WERI-Rb-1 (cell line): ENCODE measurements around the gene ARHGAP10.

Experiments used
- DNase-seq: peaks from one replicate; pipeline ENCODE4 v3.0.0-alpha.2; 2020
- H3K27ac ChIP-seq: fragments of 250-450 bp; sonication (Bioruptor Pico); 2 replicates; pipeline ENCODE4 v1.5.1; 2020; ENCODE audit warnings: mild to moderate bottlenecking, moderate library complexity
- H3K27me3 ChIP-seq: fragments of 250-450 bp; sonication (Bioruptor Pico); 2 replicates; pipeline ENCODE4 v1.5.1; 2021; ENCODE audit warnings: mild to moderate bottlenecking, low read depth, moderate library complexity; ENCODE audit not compliant: insufficient read depth, severe bottlenecking
- H3K36me3 ChIP-seq: fragments of 250-450 bp; sonication (Bioruptor Pico); 2 replicates; pipeline ENCODE4 v1.5.1; 2020; ENCODE audit warnings: mild to moderate bottlenecking, moderate library complexity
- H3K4me3 ChIP-seq: 2 replicates; pipeline ENCODE4 v1.5.1; 2011; ENCODE audit warnings: low read depth, mild to moderate bottlenecking, control low read depth, low read length
- H3K9me3 ChIP-seq: fragments of 250-450 bp; sonication (Bioruptor Pico); 2 replicates; pipeline ENCODE4 v1.5.1; 2021; ENCODE audit warnings: mild to moderate bottlenecking, moderate library complexity; ENCODE audit not compliant: severe bottlenecking
- CTCF ChIP-seq: IDR thresholded peaks from 2 replicates; pipeline ENCODE4 v1.5.1; 2011; ENCODE audit warnings: low read depth, mild to moderate bottlenecking, control low read depth, inconsistent platforms, low read length

ARHGAP10 gene

DNA sequence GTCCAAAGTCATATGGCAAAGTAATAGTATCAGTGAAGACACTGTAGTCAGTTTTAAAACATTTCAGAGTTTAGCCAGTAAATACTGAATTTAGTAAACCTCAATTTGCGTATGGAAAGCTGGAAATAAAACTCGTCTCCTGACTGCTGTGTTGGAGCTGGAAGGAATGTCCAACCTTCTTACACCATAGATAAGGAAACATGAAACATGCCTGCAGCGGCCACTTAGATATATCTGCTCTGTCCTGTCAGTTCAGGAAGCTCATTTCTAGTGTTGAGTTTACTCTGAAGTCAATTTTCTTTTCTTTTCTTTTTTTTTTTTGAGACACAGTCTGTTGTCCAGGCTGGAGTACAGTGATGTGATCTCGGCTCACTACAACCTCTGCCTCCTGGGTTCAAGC is 21.2 kb downstream of the ARHGAP10 start:
- Histone ChIP-seq H3K36me3 (peaks cover 20% of the 10 kb centered on the region), H3K4me3 (no peak overlapping the region), H3K27ac (no peak overlapping the region), H3K9me3 (no peaks in the 10 kb centered on the region), H3K27me3 (no peaks in the 10 kb centered on the region)
- DNase-seq: no peak
- TF ChIP-seq CTCF: no peak

DNA sequence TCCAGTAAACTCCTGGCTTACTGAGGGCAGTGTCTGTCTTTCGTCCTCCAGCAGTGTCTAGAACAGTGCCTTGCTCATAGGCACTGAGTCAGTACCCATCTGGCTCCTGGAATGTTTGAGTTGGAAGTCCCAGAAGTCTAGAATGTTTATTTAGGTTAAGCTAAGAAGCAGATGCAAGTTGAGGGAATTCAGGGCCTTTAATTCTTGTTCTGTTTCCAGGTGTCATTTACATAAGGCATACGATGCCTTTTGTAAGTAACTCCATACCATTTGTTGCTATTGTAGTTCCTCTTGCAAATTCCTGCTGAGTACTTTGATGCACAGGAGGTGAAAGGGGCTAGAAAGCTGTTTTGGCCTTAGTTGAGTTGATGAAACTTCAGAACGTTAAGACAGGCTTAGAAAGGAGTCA is 22.2 kb downstream of the ARHGAP10 start:
- no peaks in the 10 kb centered on the region for H3K27me3 ChIP-seq
- H3K9me3 ChIP-seq: no peaks in the 10 kb centered on the region
- H3K4me3 ChIP-seq: no peak overlapping the region
- H3K27ac ChIP-seq: no peak overlapping the region
- H3K36me3 ChIP-seq: peaks cover 13% of the 10 kb centered on the region
- TF ChIP-seq CTCF: no peak
- DNase-seq: no peak

DNA sequence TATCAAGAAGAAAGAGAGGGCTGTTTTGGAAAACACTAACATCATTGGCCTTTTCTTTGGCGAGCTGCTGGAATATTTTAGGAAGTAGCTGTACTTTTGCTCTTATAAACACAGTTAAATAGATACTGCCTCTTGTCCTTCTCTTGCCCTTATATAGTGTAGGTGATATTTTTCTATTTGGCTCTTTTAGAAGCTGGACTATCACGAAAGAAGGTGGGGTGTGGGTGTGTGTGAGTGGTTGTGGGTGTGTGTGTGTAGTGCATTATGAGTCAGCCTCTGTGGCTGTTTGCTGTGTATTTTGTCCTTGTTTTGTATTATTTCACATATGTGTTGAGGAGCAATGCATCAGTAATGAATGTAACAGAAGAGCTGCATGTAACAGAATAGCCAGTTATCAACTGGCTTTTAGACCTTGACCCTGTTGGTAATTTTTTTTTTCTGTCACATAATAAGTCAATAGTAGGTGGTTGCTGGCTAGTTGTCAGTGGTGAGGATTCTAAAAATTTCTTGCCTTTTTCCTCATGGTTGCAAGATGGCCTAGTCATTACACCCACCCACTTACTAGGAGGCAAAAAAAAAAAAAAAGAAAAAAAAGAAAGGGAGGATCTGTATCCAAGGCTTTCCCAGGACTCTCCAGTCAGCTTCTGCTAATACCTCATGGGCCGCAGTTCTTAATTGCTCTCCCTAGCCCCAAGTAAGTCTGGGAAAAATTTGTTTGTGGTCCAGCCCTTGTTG is 23.8 kb downstream of the ARHGAP10 start:
- no peak for DNase-seq
- Histone ChIP-seq H3K27ac (no peak overlapping the region), H3K27me3 (no peaks in the 10 kb centered on the region), H3K4me3 (no peak overlapping the region), H3K36me3 (peaks cover 13% of the 10 kb centered on the region), H3K9me3 (no peaks in the 10 kb centered on the region)
- no peak for TF ChIP-seq CTCF

GRCh38 chr4:147756417-147756816 is 24.5 kb downstream of the ARHGAP10 start:
- H3K27ac ChIP-seq: no peak overlapping the region

GRCh38 chr4:147760176-147760575 is 28.3 kb downstream of the ARHGAP10 start:
- Histone ChIP-seq H3K27me3 (no peaks in the 10 kb centered on the region), H3K27ac (no peak overlapping the region), H3K4me3 (no peak overlapping the region), H3K9me3 (no peaks in the 10 kb centered on the region), H3K36me3 (peaks cover 6% of the 10 kb centered on the region)
- no peak for TF ChIP-seq CTCF
- DNase-seq: no peak

More at GRCh38 chr4:147756417-147756816, 24.5 kb downstream of the ARHGAP10 start:
- Histone ChIP-seq H3K27me3 (no peaks in the 10 kb centered on the region), H3K36me3 (peaks cover 13% of the 10 kb centered on the region), H3K9me3 (no peaks in the 10 kb centered on the region), H3K4me3 (no peak overlapping the region)
- no peak for DNase-seq
- no peak for TF ChIP-seq CTCF

GRCh38 chr4:147760695-147761094 is 28.8 kb downstream of the ARHGAP10 start:
- DNase-seq: no peak
- Histone ChIP-seq H3K9me3 (no peaks in the 10 kb centered on the region), H3K27me3 (no peaks in the 10 kb centered on the region), H3K36me3 (peaks cover 6% of the 10 kb centered on the region), H3K4me3 (no peak overlapping the region), H3K27ac (no peak overlapping the region)
- TF ChIP-seq CTCF: no peak
